Activated naive CD8-positive, alpha-beta T cell (primary cell): ENCODE data around the gene HDAC7.

Experiments used
- H3K27ac Mint-ChIP-seq: one replicate; pipeline ENCODE4 v1.8.0; 2021; ENCODE audit warnings: mixed read lengths
- H3K27me3 Mint-ChIP-seq: one replicate; pipeline ENCODE4 v1.8.0; 2021; ENCODE audit warnings: mixed read lengths
- H3K36me3 Mint-ChIP-seq: one replicate; pipeline ENCODE4 v1.8.0; 2021; ENCODE audit warnings: mixed read lengths
- H3K4me1 Mint-ChIP-seq: one replicate; pipeline ENCODE4 v1.8.0; 2021; ENCODE audit warnings: low read depth, mixed read lengths
- H3K4me3 Mint-ChIP-seq: one replicate; pipeline ENCODE4 v1.8.0; 2021; ENCODE audit warnings: mild to moderate bottlenecking, mixed read lengths
- H3K9me3 Mint-ChIP-seq: one replicate; pipeline ENCODE4 v1.8.0; 2021; ENCODE audit warnings: low read depth, mixed read lengths

Gene HDAC7

GRCh38 chr12:47802312-47802711 is 17.4 kb downstream of the HDAC7 start:
- Mint-ChIP-seq H3K27ac (peak overlapping the region; percentile 91), H3K4me1 (peaks cover 88% of the 10 kb centered on the region), H3K27me3 (no peaks in the 10 kb centered on the region), H3K9me3 (no peaks in the 10 kb centered on the region), H3K36me3 (peaks cover 6% of the 10 kb centered on the region), H3K4me3 (peak overlapping the region; percentile 63)

GRCh38 chr12:47801904-47802246 is 17.8 kb downstream of the HDAC7 start:
- peak overlapping the region; percentile 91 for H3K27ac Mint-ChIP-seq
- no peaks in the 10 kb centered on the region for H3K27me3 Mint-ChIP-seq
- H3K4me3 Mint-ChIP-seq = peak overlapping the region; percentile 63
- H3K9me3 Mint-ChIP-seq = no peaks in the 10 kb centered on the region
- H3K36me3 Mint-ChIP-seq = peaks cover 4% of the 10 kb centered on the region
- peaks cover 84% of the 10 kb centered on the region for H3K4me1 Mint-ChIP-seq

GRCh38 chr12:47801170-47801903 is 18.4 kb downstream of the HDAC7 start:
- H3K9me3 Mint-ChIP-seq = no peaks in the 10 kb centered on the region
- H3K4me3 Mint-ChIP-seq = no peak overlapping the region
- peaks cover 79% of the 10 kb centered on the region for H3K4me1 Mint-ChIP-seq
- peak overlapping the region; percentile 91 for H3K27ac Mint-ChIP-seq
- H3K27me3 Mint-ChIP-seq = no peaks in the 10 kb centered on the region
- peaks cover 4% of the 10 kb centered on the region for H3K36me3 Mint-ChIP-seq

GRCh38 chr12:47800582-47800981 is 19.1 kb downstream of the HDAC7 start:
- Mint-ChIP-seq H3K4me3 (no peak overlapping the region), H3K27me3 (no peaks in the 10 kb centered on the region), H3K27ac (no peak overlapping the region), H3K4me1 (peaks cover 71% of the 10 kb centered on the region), H3K9me3 (no peaks in the 10 kb centered on the region), H3K36me3 (peaks cover 4% of the 10 kb centered on the region)

GRCh38 chr12:47799357-47799955 is 20.2 kb downstream of the HDAC7 start:
- peaks cover 2% of the 10 kb centered on the region for H3K36me3 Mint-ChIP-seq
- H3K4me1 Mint-ChIP-seq = peaks cover 60% of the 10 kb centered on the region
- H3K4me3 Mint-ChIP-seq = no peak overlapping the region
- H3K9me3 Mint-ChIP-seq = no peaks in the 10 kb centered on the region
- H3K27me3 Mint-ChIP-seq = no peaks in the 10 kb centered on the region
- H3K27ac Mint-ChIP-seq = peak overlapping the region; percentile 73

GRCh38 chr12:47798382-47798948 is 21.2 kb downstream of the HDAC7 start:
- peaks cover 1% of the 10 kb centered on the region for H3K36me3 Mint-ChIP-seq
- peaks cover 50% of the 10 kb centered on the region for H3K4me1 Mint-ChIP-seq
- H3K9me3 Mint-ChIP-seq = no peaks in the 10 kb centered on the region
- no peaks in the 10 kb centered on the region for H3K27me3 Mint-ChIP-seq
- peak overlapping the region; percentile 41 for H3K27ac Mint-ChIP-seq
- H3K4me3 Mint-ChIP-seq = no peak overlapping the region

GRCh38 chr12:47797441-47797840 is 22.3 kb downstream of the HDAC7 start:
- H3K27ac Mint-ChIP-seq = peak overlapping the region; percentile 87
- peaks cover 40% of the 10 kb centered on the region for H3K4me1 Mint-ChIP-seq
- H3K4me3 Mint-ChIP-seq = peak overlapping the region; percentile 54
- H3K9me3 Mint-ChIP-seq = no peaks in the 10 kb centered on the region
- peaks cover 4% of the 10 kb centered on the region for H3K36me3 Mint-ChIP-seq
- no peaks in the 10 kb centered on the region for H3K27me3 Mint-ChIP-seq

GRCh38 chr12:47795814-47796411 is 23.8 kb downstream of the HDAC7 start:
- Mint-ChIP-seq H3K36me3 (peaks cover 4% of the 10 kb centered on the region), H3K4me3 (no peak overlapping the region), H3K27ac (no peak overlapping the region), H3K4me1 (peaks cover 26% of the 10 kb centered on the region), H3K9me3 (no peaks in the 10 kb centered on the region), H3K27me3 (no peaks in the 10 kb centered on the region)

- Mint-ChIP-seq H3K27me3 (no peaks in the 10 kb centered on the region), H3K27ac (no peak overlapping the region), H3K4me3 (no peak overlapping the region), H3K9me3 (no peaks in the 10 kb centered on the region), H3K36me3 (peaks cover 4% of the 10 kb centered on the region), H3K4me1 (peaks cover 20% of the 10 kb centered on the region)
Observed at GRCh38 chr12:47795121-47795813, 24.4 kb downstream of the HDAC7 start.

GRCh38 chr12:47794679-47795078 is 25.0 kb downstream of the HDAC7 start:
- H3K36me3 Mint-ChIP-seq = peaks cover 4% of the 10 kb centered on the region
- no peaks in the 10 kb centered on the region for H3K9me3 Mint-ChIP-seq
- peak overlapping the region; percentile 58 for H3K27ac Mint-ChIP-seq
- peaks cover 17% of the 10 kb centered on the region for H3K4me1 Mint-ChIP-seq
- no peaks in the 10 kb centered on the region for H3K27me3 Mint-ChIP-seq
- no peak overlapping the region for H3K4me3 Mint-ChIP-seq

- peak overlapping the region; percentile 77 for H3K27ac Mint-ChIP-seq
- no peaks in the 10 kb centered on the region for H3K9me3 Mint-ChIP-seq
- H3K27me3 Mint-ChIP-seq = no peaks in the 10 kb centered on the region
- peaks cover 6% of the 10 kb centered on the region for H3K4me1 Mint-ChIP-seq
- H3K4me3 Mint-ChIP-seq = no peak overlapping the region
- H3K36me3 Mint-ChIP-seq = peaks cover 4% of the 10 kb centered on the region
Observed at GRCh38 chr12:47793015-47793681, 26.6 kb downstream of the HDAC7 start.

GRCh38 chr12:47791874-47792273 is 27.8 kb downstream of the HDAC7 start:
- Mint-ChIP-seq H3K27me3 (no peaks in the 10 kb centered on the region), H3K4me3 (no peak overlapping the region), H3K9me3 (no peaks in the 10 kb centered on the region), H3K36me3 (peaks cover 4% of the 10 kb centered on the region), H3K27ac (no peak overlapping the region), H3K4me1 (peaks cover 2% of the 10 kb centered on the region)

GRCh38 chr12:47791351-47791746 is 28.4 kb downstream of the HDAC7 start:
- no peaks in the 10 kb centered on the region for H3K9me3 Mint-ChIP-seq
- peaks cover 4% of the 10 kb centered on the region for H3K36me3 Mint-ChIP-seq
- no peaks in the 10 kb centered on the region for H3K27me3 Mint-ChIP-seq
- H3K4me3 Mint-ChIP-seq = no peak overlapping the region
- peaks cover 4% of the 10 kb centered on the region for H3K4me1 Mint-ChIP-seq
- no peak overlapping the region for H3K27ac Mint-ChIP-seq

- peaks cover 10% of the 10 kb centered on the region for H3K4me1 Mint-ChIP-seq
- peaks cover 4% of the 10 kb centered on the region for H3K36me3 Mint-ChIP-seq
- no peak overlapping the region for H3K4me3 Mint-ChIP-seq
- no peaks in the 10 kb centered on the region for H3K9me3 Mint-ChIP-seq
- H3K27me3 Mint-ChIP-seq = no peaks in the 10 kb centered on the region
- no peak overlapping the region for H3K27ac Mint-ChIP-seq
Observed at GRCh38 chr12:47790676-47791350, 28.9 kb downstream of the HDAC7 start.
